ENCODE results near the gene CPED1. TPM values are rescaled to one million over a fixed set of nuclear protein-coding genes. Genes with fewer than 3 reads are reported as not detected.
"Not testable (repeated sequence)": the region's sequence is repeated elsewhere in the genome, so short reads cannot be mapped to it uniquely, and the experiment has no call there.

Gene CPED1
- total RNA-seq, 2 donors from 2014 or later: 4.0 to 15.9 TPM

GRCh38 chr7:121062671-121063279, 74.3 kb downstream of the CPED1 start:
- TF ChIP-seq CTCF (IDR thresholded peaks at IDR 0.05): no peak
- Histone ChIP-seq H3K9me3 (no peaks in the 10 kb centered on the region), H3K27me3 (no peaks in the 10 kb centered on the region), H3K4me1 (no peaks in the 10 kb centered on the region), H3K36me3 (no peaks in the 10 kb centered on the region), H3K9ac (ENCODE audit: low read depth in 2 of 2, low read length in 2 of 2) (no peak overlapping the region), H3K27ac (no peak overlapping the region), H3K4me3 (no peak overlapping the region)
- intact Hi-C loops (cut with DNase I): no loop called here
- DNase-seq: no peak

GRCh38 chr7:121067717-121068116, 79.2 kb downstream of the CPED1 start:
- H3K36me3 ChIP-seq; intact Hi-C loops (cut with DNase I); H3K27me3 ChIP-seq; DNase-seq; H3K4me3 ChIP-seq; H3K9ac ChIP-seq (ENCODE audit: low read depth in 2 of 2, low read length in 2 of 2); H3K4me1 ChIP-seq; H3K27ac ChIP-seq; H3K9me3 ChIP-seq: not testable (repeated sequence)

- H3K4me3 ChIP-seq: no peak overlapping the region
- H3K4me1 ChIP-seq: no peaks in the 10 kb centered on the region
- no peak overlapping the region for H3K27ac ChIP-seq
Observed at GRCh38 chr7:121069346-121070100, 81.0 kb downstream of the CPED1 start.

GRCh38 chr7:121071132-121071531, 82.6 kb downstream of the CPED1 start:
- Histone ChIP-seq H3K27me3 (no peaks in the 10 kb centered on the region), H3K9ac (ENCODE audit: low read depth in 2 of 2, low read length in 2 of 2) (no peak overlapping the region), H3K4me3 (no peak overlapping the region), H3K4me1 (no peaks in the 10 kb centered on the region), H3K27ac (no peak overlapping the region), H3K36me3 (no peaks in the 10 kb centered on the region), H3K9me3 (no peaks in the 10 kb centered on the region)
- TF ChIP-seq CTCF (IDR thresholded peaks at IDR 0.05): no peak
- DNase-seq: no peak
- intact Hi-C loops (cut with DNase I): no loop called here

More at GRCh38 chr7:121069346-121070100, 81.0 kb downstream of the CPED1 start:
- no peak for TF ChIP-seq CTCF (IDR thresholded peaks at IDR 0.05)
- no peak for DNase-seq
- no peak overlapping the region for H3K9ac ChIP-seq (ENCODE audit: low read depth in 2 of 2, low read length in 2 of 2)
- H3K27me3 ChIP-seq: no peaks in the 10 kb centered on the region
- H3K36me3 ChIP-seq: no peaks in the 10 kb centered on the region
- H3K9me3 ChIP-seq: no peaks in the 10 kb centered on the region
- intact Hi-C loops (cut with DNase I): no loop called here

GRCh38 chr7:121071662-121072061, 83.2 kb downstream of the CPED1 start:
- Histone ChIP-seq H3K27ac (no peak overlapping the region), H3K27me3 (no peaks in the 10 kb centered on the region), H3K9me3 (no peaks in the 10 kb centered on the region), H3K9ac (ENCODE audit: low read depth in 2 of 2, low read length in 2 of 2) (no peak overlapping the region), H3K36me3 (no peaks in the 10 kb centered on the region), H3K4me3 (no peak overlapping the region), H3K4me1 (no peaks in the 10 kb centered on the region)
- no peak for TF ChIP-seq CTCF (IDR thresholded peaks at IDR 0.05)
- no peak for DNase-seq
- intact Hi-C loops (cut with DNase I): no loop called here

GRCh38 chr7:121072826-121073225, 84.3 kb downstream of the CPED1 start:
- no peak for DNase-seq
- H3K9ac ChIP-seq (ENCODE audit: low read depth in 2 of 2, low read length in 2 of 2): no peak overlapping the region
- no peak overlapping the region for H3K4me3 ChIP-seq
- H3K36me3 ChIP-seq: no peaks in the 10 kb centered on the region
- no peak overlapping the region for H3K27ac ChIP-seq
- no peaks in the 10 kb centered on the region for H3K9me3 ChIP-seq
- intact Hi-C loops (cut with DNase I): no loop called here
- no peaks in the 10 kb centered on the region for H3K27me3 ChIP-seq
- H3K4me1 ChIP-seq: no peaks in the 10 kb centered on the region
- no peak for TF ChIP-seq CTCF (IDR thresholded peaks at IDR 0.05)

All from colonic mucosa (tissue), 4 donors.